ENCODE data around the gene RNF41. TPM values are rescaled to one million over a fixed set of nuclear protein-coding genes. Genes with fewer than 3 reads are reported as not detected.

Gene RNF41
- total and polyA plus RNA-seq, 2 of the 13 experiments (the other 11 are each of a cell fraction or from before 2014, with no cell fraction given): 27.1 to 39.4 TPM

DNA sequence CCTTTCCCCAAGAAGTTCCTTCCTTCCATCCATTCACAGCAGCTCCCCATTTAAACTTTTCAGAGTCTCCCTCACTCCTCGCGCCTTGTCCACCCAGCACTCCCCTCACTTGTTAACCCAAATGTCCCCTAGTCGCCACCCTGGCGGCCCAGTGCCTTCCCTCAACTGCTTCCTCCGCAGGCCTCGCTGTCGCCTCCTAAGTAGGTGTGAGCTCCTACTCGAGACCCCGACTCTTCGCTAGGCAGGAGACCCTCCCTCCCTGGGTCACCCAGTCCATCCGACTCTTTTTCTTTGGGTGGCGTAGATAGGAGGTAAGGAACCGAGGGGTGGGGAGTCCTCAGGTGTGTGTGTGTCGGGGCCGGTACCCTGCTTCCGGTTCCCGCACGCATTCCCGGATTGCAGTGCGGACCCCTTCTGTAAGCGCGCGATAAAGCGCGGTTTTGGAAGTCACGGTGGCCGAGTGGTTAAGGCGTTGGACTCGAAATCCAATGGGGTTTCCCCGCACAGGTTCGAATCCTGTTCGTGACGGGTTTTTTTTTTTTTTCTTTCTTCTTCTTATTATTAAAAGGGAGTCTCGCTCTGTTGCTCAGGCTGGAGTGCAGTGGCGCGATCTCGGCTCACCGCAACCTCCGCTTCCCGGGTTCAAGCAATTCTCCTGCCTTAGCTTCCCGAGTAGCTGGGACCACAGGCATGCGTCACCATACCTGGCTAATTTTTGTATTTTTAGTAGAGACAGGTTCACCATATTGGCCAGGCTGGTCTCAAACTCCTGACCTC is 31.6 kb downstream of the RNF41 start:
- no peak for FAIRE-seq
- TF ChIP-seq ZNF570 (CRISPR knock-in tag; IDR thresholded peaks at IDR 0.05; ENCODE audit: borderline replicate concordance) (0 out of 2 replicates have a peak, but pooled peaks have one; percentile 41), GATAD2A (CRISPR knock-in tag; IDR thresholded peaks at IDR 0.05) (peak; percentile 40; the same call in 1 of the 2 replicates), CREM (IDR thresholded peaks at IDR 0.05) (peak; percentile 55; the same call in 1 of the 2 replicates), CREM (CRISPR knock-in tag; IDR thresholded peaks at IDR 0.05) (no peak), XRCC5 (optimal IDR thresholded peaks at IDR 0.05; ENCODE audit: low read length) (no peak), GPN1 (CRISPR knock-in tag; IDR thresholded peaks at IDR 0.05; ENCODE audit: borderline replicate concordance) (no peak), SRSF1 (optimal IDR thresholded peaks at IDR 0.05; ENCODE audit: low read depth, low read length) (peak; percentile 73), NR3C1 (CRISPR knock-in tag; IDR thresholded peaks at IDR 0.05) (no peak), ISL2 (CRISPR knock-in tag; IDR thresholded peaks at IDR 0.05) (peak; percentile 54; the same call in 1 of the 2 replicates), ERF (CRISPR knock-in tag; IDR thresholded peaks at IDR 0.05) (peak; percentile 79; the same call in 1 of the 2 replicates), ZC3H13 (CRISPR knock-in tag; IDR thresholded peaks at IDR 0.05) (peak; percentile 43; the same call in 1 of the 2 replicates), KAT8 (CRISPR knock-in tag; IDR thresholded peaks at IDR 0.05) (peak; percentile 64), YEATS2 (CRISPR knock-in tag; IDR thresholded peaks at IDR 0.05; ENCODE audit: borderline replicate concordance) (peak; percentile 79; the same call in 1 of the 2 replicates), SMYD3 (CRISPR knock-in tag; IDR thresholded peaks at IDR 0.05) (no peak), HOMEZ (CRISPR knock-in tag; IDR thresholded peaks at IDR 0.05; ENCODE audit: low read depth) (0 out of 2 replicates have a peak, but pooled peaks have one; percentile 11), ZNF629 (CRISPR knock-in tag; conservative IDR thresholded peaks at IDR 0.05) (peak; percentile 74), ZNF234 (CRISPR knock-in tag; conservative IDR thresholded peaks at IDR 0.05) (0 out of 2 replicates have a peak, but pooled peaks have one; percentile 18), ELF1 (CRISPR knock-in tag; IDR thresholded peaks at IDR 0.05) (peak; percentile 95), DNMT1 (CRISPR knock-in tag; IDR thresholded peaks at IDR 0.05) (0 out of 2 replicates have a peak, but pooled peaks have one; percentile 39)
- TF ChIP-seq, protein P1, sequence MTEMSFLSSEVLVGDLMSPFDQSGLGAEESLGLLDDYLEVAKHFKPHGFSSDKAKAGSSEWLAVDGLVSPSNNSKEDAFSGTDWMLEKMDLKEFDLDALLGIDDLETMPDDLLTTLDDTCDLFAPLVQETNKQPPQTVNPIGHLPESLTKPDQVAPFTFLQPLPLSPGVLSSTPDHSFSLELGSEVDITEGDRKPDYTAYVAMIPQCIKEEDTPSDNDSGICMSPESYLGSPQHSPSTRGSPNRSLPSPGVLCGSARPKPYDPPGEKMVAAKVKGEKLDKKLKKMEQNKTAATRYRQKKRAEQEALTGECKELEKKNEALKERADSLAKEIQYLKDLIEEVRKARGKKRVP (CRISPR knock-in tag; IDR thresholded peaks at IDR 0.05): 0 out of 4 replicates have a peak, but pooled peaks of 1 of the 2 experiments have one; percentile 20
- TF ChIP-seq, protein P2, sequence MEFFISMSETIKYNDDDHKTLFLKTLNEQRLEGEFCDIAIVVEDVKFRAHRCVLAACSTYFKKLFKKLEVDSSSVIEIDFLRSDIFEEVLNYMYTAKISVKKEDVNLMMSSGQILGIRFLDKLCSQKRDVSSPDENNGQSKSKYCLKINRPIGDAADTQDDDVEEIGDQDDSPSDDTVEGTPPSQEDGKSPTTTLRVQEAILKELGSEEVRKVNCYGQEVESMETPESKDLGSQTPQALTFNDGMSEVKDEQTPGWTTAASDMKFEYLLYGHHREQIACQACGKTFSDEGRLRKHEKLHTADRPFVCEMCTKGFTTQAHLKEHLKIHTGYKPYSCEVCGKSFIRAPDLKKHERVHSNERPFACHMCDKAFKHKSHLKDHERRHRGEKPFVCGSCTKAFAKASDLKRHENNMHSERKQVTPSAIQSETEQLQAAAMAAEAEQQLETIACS (CRISPR knock-in tag; IDR thresholded peaks at IDR 0.05): no peak

More for the DNA sequence above, 31.6 kb downstream of the RNF41 start:
- ChIA-PET CTCF (ENCODE audit: low intra/inter-chr PET ratio, low total read pairs) (interaction anchor here (1.1 to 2.7 kb wide), 4 partner anchors 32 to 71 kb away, joined by 3 to 49 read pairs (median 14); partner anchors contain the start of genes ESYT1, MYL6, MYL6B and ZC3H10), POLR2A (interaction anchor here (0.7 to 3.6 kb wide), 19 partner anchors 9 to 298 kb away, joined by 3 to 48 read pairs (median 5); partner anchors contain the start of genes CNPY2, ESYT1, GLS2 and MYL6)
- in situ Hi-C loops (cut with HindIII; ENCODE audit: extremely low pct_ligation_motif_present, low pct_unique_long_range_greater_than_20kb): loop anchor here (5.0 to 10.0 kb wide), 3 partner anchors 63 to 275 kb away; partner anchors contain the start of genes ANKRD52, ESYT1 and SPRYD4
- peak overlapping the region; percentile 76 for H2AFZ ChIP-seq (ENCODE audit: low read length)
- H3K27me3 ChIP-seq (ENCODE audit: control insufficient read depth in 1 of 2, insufficient read depth in 2 of 2, low read length in 2 of 2): no peaks in the 10 kb centered on the region; a peak in 1 of 5 replicates
- peaks cover 34% of the 10 kb centered on the region for H3K4me1 ChIP-seq (ENCODE audit: insufficient read depth, low read length)
- intact Hi-C loops (cut with micrococcal nuclease; ENCODE audit: unreplicated experiment): loop anchor here (1.0 to 5.0 kb wide), 4 partner anchors 33 to 272 kb away; partner anchors contain the start of gene MYL6
- ATAC-seq: peak; percentile 71
- peak overlapping the region; percentile 76 to 94 (median 93) for H3K4me3 ChIP-seq (replicated peaks in 1 of 3; ENCODE audit: insufficient read depth in 1 of 3, low read depth in 2 of 3, low read length in 3 of 3)
- H3K79me2 ChIP-seq (ENCODE audit: insufficient read depth, low read length): peaks cover 19% of the 10 kb centered on the region
- BruUV-seq (replicated peaks): no TSS peak
- no peaks in the 10 kb centered on the region for H4K20me1 ChIP-seq (ENCODE audit: insufficient read depth, low read length)
- H3K9me3 ChIP-seq (ENCODE audit: low read length): no peaks in the 10 kb centered on the region
- 1% methylated on average over 41 of the region's 42 CpGs for WGBS (ENCODE audit: low lambda C conversion rate)
- H3K27ac ChIP-seq (ENCODE audit: extremely low read length, insufficient read depth, low read length): peak overlapping the region; percentile 74
- peak; percentile 83 for DNase-seq (ENCODE audit: low spot score)
- peaks cover 0 to 8% of the 10 kb centered on the region in 2 experiments; a peak in 2 of 5 replicates for H3K36me3 ChIP-seq (replicated peaks in 1 of 2; ENCODE audit: control insufficient read depth in 1 of 2, insufficient read depth in 2 of 2, low read length in 2 of 2)
- H3K9ac ChIP-seq (ENCODE audit: insufficient read depth, low read depth, low read length): peak overlapping the region; percentile 76
- H3K4me2 ChIP-seq (ENCODE audit: low read depth, low read length): peak overlapping the region; percentile 86

Measured in HepG2 (cell line).